ENCODE measurements around the gene EML1.

The EML1 gene

DNA sequence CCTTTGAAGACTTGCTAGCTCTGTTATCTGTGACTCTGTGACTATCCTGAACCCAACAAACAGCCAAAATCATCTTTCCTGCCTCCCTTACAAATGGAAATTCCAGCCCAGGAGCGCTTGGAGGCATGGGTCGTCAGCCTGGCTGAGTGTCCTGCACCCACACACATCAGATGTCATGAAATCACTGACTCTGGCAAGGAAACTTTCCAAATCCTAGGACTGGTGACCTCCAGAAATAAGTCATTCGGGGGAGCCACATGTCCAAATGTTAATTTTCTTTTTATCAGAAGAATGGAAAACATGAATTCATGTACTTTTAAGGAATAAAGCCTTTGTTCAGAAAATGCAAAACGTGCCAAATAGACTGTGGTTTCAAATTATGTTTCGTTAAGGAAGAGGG, 175.7 kb downstream of the EML1 start:
- no peak overlapping the region for H3K4me3 ChIP-seq (ENCODE audit: control insufficient read depth, low read depth, low read length)
- TF ChIP-seq, protein P1, sequence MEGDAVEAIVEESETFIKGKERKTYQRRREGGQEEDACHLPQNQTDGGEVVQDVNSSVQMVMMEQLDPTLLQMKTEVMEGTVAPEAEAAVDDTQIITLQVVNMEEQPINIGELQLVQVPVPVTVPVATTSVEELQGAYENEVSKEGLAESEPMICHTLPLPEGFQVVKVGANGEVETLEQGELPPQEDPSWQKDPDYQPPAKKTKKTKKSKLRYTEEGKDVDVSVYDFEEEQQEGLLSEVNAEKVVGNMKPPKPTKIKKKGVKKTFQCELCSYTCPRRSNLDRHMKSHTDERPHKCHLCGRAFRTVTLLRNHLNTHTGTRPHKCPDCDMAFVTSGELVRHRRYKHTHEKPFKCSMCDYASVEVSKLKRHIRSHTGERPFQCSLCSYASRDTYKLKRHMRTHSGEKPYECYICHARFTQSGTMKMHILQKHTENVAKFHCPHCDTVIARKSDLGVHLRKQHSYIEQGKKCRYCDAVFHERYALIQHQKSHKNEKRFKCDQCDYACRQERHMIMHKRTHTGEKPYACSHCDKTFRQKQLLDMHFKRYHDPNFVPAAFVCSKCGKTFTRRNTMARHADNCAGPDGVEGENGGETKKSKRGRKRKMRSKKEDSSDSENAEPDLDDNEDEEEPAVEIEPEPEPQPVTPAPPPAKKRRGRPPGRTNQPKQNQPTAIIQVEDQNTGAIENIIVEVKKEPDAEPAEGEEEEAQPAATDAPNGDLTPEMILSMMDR (IDR thresholded peaks at IDR 0.05; ENCODE audit: control insufficient read depth, insufficient read depth, low read depth, low read length, missing control alignments), result no peak
- DNase-seq (ENCODE audit: low read depth), result no peak

GRCh38 chr14:99969673-99970322, 176.6 kb downstream of the EML1 start:
- TF ChIP-seq, protein P1 (IDR thresholded peaks at IDR 0.05; ENCODE audit: control insufficient read depth, insufficient read depth, low read depth, low read length, missing control alignments), result no peak
- no peak overlapping the region for H3K4me3 ChIP-seq (ENCODE audit: control insufficient read depth, low read depth, low read length)
- DNase-seq (ENCODE audit: low read depth), result no peak

- no peak for DNase-seq (ENCODE audit: low read depth)
- peak overlapping the region; percentile 92 for H3K4me3 ChIP-seq (ENCODE audit: control insufficient read depth, low read depth, low read length)
- TF ChIP-seq, protein P1 (IDR thresholded peaks at IDR 0.05; ENCODE audit: control insufficient read depth, insufficient read depth, low read depth, low read length, missing control alignments), result no peak
Measured at GRCh38 chr14:99971087-99971940, 178.1 kb downstream of the EML1 start.

- peak overlapping the region; percentile 92 for H3K4me3 ChIP-seq (ENCODE audit: control insufficient read depth, low read depth, low read length)
- TF ChIP-seq, protein P1 (IDR thresholded peaks at IDR 0.05; ENCODE audit: control insufficient read depth, insufficient read depth, low read depth, low read length, missing control alignments), result no peak
- DNase-seq (ENCODE audit: low read depth), result no peak
Measured at GRCh38 chr14:99971941-99972747, 178.9 kb downstream of the EML1 start.

- DNase-seq (ENCODE audit: low read depth), result no peak
- H3K4me3 ChIP-seq (ENCODE audit: control insufficient read depth, low read depth, low read length), result peak overlapping the region; percentile 92
- TF ChIP-seq, protein P1 (IDR thresholded peaks at IDR 0.05; ENCODE audit: control insufficient read depth, insufficient read depth, low read depth, low read length, missing control alignments), result no peak
Measured at GRCh38 chr14:99972748-99973466, 179.7 kb downstream of the EML1 start.

GRCh38 chr14:99975190-99975589, 182.0 kb downstream of the EML1 start:
- DNase-seq (ENCODE audit: low read depth), result no peak
- TF ChIP-seq, protein P1 (IDR thresholded peaks at IDR 0.05; ENCODE audit: control insufficient read depth, insufficient read depth, low read depth, low read length, missing control alignments), result no peak
- H3K4me3 ChIP-seq (ENCODE audit: control insufficient read depth, low read depth, low read length), result no peak overlapping the region

Measured in AG09309 (cell line).